Left renal cortex interstitium (tissue), 4 donors: ENCODE measurements around the gene POTEM. TPM values are rescaled to one million over a fixed set of nuclear protein-coding genes. Genes with fewer than 3 reads are reported as not detected.
"Not testable (repeated sequence)": the region's sequence is repeated elsewhere in the genome, so short reads cannot be mapped to it uniquely, and the experiment has no call there.

Experiments
- DNase-seq, 4 donors: peaks; one replicate each; pipeline ENCODE4 v3.0.0-alpha.2; 2013; ENCODE audit warnings: low read depth in 4 of 4, low spot score in 2 of 4, missing footprints in 1 of 4
- polyA plus RNA-seq, 4 donors: library from polyadenylated mRNA; unstranded; fragments of 120-200 nt; gene quantifications; one replicate each; pipeline ENCODE4 v1.2.1, GENCODE V29; 2013; ENCODE audit not compliant: insufficient read length in 4 of 4

Gene POTEM
- polyA plus RNA-seq, 4 donors: not detected

DNA sequence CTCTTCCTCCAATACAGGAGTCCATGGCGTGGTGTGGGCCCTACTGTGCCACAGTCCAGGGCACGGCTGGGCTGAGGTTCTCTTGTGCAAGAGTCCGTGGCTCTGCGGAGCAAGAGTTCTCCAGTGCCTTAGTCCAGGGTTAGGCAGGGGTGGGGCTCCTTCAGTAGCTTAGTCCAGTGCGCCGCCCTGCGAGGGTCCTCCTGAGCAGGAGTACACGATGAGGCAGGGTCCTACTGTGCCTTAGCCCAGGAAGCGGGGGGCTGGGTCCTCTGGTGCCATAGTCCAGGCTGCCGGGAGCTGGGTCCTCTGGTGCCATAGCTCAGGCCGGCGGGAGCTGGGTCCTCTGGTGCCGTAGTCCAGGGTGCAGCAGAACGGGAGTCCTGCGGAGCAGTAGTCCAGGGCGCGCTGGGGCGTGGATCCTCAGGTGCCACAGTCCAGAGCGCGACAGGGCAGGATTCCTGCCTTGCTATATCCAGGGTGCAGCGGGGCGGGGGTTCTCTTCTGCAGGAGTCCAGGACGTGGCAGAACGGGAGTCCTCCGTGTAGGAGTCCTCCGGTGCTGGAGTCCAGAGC, 69.7 kb downstream of the POTEM start:
- DNase-seq: not testable (repeated sequence)

DNA sequence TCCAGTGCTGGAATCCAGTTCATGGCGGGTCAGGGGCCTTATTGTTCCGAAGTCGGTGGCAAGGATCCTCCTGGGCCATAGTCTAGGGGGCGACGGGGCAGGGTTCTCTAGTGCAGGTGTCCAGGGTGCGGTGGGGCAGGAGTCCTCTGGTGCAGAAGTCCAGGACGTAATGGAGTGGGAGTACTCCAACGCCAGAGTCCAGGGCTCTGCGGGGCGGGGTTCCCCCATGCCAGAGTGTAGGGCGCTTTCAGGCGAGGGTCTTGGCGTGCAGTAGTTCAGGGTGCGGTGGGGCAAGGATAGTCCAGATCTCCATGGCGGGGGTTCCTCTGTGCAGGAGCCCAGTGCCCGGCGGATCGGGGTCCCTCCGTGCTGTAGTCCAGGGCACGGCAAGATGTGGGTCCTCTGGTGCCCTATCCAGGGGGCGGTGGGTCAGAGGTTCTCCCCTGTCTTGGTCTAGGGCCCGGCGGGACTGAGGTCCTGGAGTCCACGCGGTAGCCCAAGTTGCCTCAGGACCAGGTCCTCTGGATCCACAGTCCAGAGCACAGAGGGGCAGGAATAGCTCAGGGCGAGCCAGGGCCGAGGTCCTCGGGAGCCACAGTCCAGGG, 70.9 kb downstream of the POTEM start:
- DNase-seq: not testable (repeated sequence)

DNA sequence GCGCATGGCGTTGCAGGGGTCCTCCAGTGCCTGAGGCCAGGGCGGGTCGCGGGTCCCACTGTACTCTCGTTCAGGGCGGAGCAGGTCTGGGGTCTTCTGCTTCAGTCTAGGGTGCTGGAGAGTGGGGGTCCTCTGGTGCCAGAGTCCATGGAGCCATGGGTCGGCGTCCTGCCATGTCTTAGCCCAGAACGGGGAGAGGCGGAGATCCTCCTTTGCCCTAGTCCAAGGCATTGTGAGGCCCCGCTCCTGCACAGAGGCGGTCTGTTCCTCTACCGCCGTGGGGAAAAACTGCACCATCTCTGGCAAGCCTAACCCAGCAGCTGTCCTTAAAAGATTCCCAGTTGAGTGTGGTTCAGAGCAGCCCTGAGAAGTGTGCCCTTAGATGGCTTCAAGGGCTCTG, 71.6 kb downstream of the POTEM start:
- not testable (repeated sequence) for DNase-seq

DNA sequence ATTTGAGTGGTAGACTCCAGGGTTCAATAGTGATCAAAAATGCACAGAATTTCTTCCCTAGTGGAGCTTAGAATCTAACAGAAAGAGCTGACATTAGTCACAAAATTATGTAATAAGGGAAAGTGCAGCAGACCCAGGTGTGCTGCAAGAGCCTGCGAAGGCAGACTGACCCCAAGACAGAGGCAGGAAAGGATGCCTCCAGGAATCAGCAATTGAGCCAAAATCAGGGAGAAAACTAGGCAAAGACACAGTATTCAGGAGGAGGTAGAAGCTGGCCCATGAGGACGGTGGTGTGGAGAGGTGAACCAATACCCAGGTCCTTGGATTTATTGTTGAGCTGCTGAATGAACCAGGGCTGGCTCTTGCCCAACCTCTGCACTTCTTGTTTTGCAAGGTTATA, 76.2 kb downstream of the POTEM start:
- not testable (repeated sequence) for DNase-seq
